ENCODE results near the gene XPOT.

The XPOT gene

GRCh38 chr12:64466178-64466577, 62.0 kb downstream of the XPOT start:
- DNase-seq = no peak
- Histone ChIP-seq H3K27me3 (no peaks in the 10 kb centered on the region), H3K36me3 (peaks cover 74% of the 10 kb centered on the region), H3K9me3 (no peaks in the 10 kb centered on the region), H3K4me1 (peaks cover 4% of the 10 kb centered on the region; the same call in 1 of the 2 replicates), H3K4me3 (ENCODE audit: low read depth, low read length) (no peak overlapping the region)
- TF ChIP-seq CTCF (IDR thresholded peaks at IDR 0.05; ENCODE audit: low read depth, low read length) = no peak

- H3K9me3 ChIP-seq = no peaks in the 10 kb centered on the region
- no peak for TF ChIP-seq CTCF (IDR thresholded peaks at IDR 0.05; ENCODE audit: low read depth, low read length)
- DNase-seq = no peak
- H3K27me3 ChIP-seq = no peaks in the 10 kb centered on the region
- peaks cover 76% of the 10 kb centered on the region for H3K36me3 ChIP-seq
- no peak overlapping the region for H3K4me3 ChIP-seq (ENCODE audit: low read depth, low read length)
- peaks cover 12% of the 10 kb centered on the region; the same call in 1 of the 2 replicates for H3K4me1 ChIP-seq
These were observed 64.8 kb downstream of the XPOT start for GRCh38 chr12:64468966-64469365.

GRCh38 chr12:64469455-64470142, 65.4 kb downstream of the XPOT start:
- no peaks in the 10 kb centered on the region for H3K27me3 ChIP-seq
- DNase-seq = no peak
- no peaks in the 10 kb centered on the region for H3K9me3 ChIP-seq
- no peak for TF ChIP-seq CTCF (IDR thresholded peaks at IDR 0.05; ENCODE audit: low read depth, low read length)
- H3K4me1 ChIP-seq = peaks cover 12% of the 10 kb centered on the region; the same call in 1 of the 2 replicates
- H3K36me3 ChIP-seq = peaks cover 76% of the 10 kb centered on the region
- H3K4me3 ChIP-seq (ENCODE audit: low read depth, low read length) = no peak overlapping the region

GRCh38 chr12:64470495-64470894, 66.3 kb downstream of the XPOT start:
- Histone ChIP-seq H3K27me3 (no peaks in the 10 kb centered on the region), H3K4me1 (peaks cover 12% of the 10 kb centered on the region; the same call in 1 of the 2 replicates), H3K36me3 (peaks cover 79% of the 10 kb centered on the region), H3K4me3 (ENCODE audit: low read depth, low read length) (no peak overlapping the region), H3K9me3 (no peaks in the 10 kb centered on the region)
- DNase-seq = no peak
- TF ChIP-seq CTCF (IDR thresholded peaks at IDR 0.05; ENCODE audit: low read depth, low read length) = no peak

- TF ChIP-seq CTCF (IDR thresholded peaks at IDR 0.05; ENCODE audit: low read depth, low read length) = no peak
- Histone ChIP-seq H3K9me3 (no peaks in the 10 kb centered on the region), H3K36me3 (peaks cover 84% of the 10 kb centered on the region), H3K27me3 (no peaks in the 10 kb centered on the region), H3K4me3 (ENCODE audit: low read depth, low read length) (no peak overlapping the region), H3K4me1 (peaks cover 12% of the 10 kb centered on the region; the same call in 1 of the 2 replicates)
- DNase-seq = no peak
These were observed 69.0 kb downstream of the XPOT start for GRCh38 chr12:64473176-64473575.

GRCh38 chr12:64475518-64475917, 71.3 kb downstream of the XPOT start:
- TF ChIP-seq CTCF (IDR thresholded peaks at IDR 0.05; ENCODE audit: low read depth, low read length) = no peak
- H3K36me3 ChIP-seq = peaks cover 75% of the 10 kb centered on the region
- no peaks in the 10 kb centered on the region for H3K9me3 ChIP-seq

More at GRCh38 chr12:64475518-64475917, 71.3 kb downstream of the XPOT start:
- H3K4me3 ChIP-seq (ENCODE audit: low read depth, low read length) = no peak overlapping the region
- H3K27me3 ChIP-seq = no peaks in the 10 kb centered on the region
- DNase-seq = no peak
- H3K4me1 ChIP-seq = peaks cover 8% of the 10 kb centered on the region; the same call in 1 of the 2 replicates

Measured in BE2C (cell line).